Neural progenitor cell (in vitro differentiated cells): ENCODE data around the gene TSPAN2.

Experiments used
- CTCF ChIP-seq: fragments of 200-600 bp; sonication (generic); IDR thresholded peaks from 2 replicates; pipeline ENCODE4 v1.5.1; 2017; ENCODE audit warnings: antibody characterized with exemption, mild to moderate bottlenecking
- EZH2 ChIP-seq: fragments of 200-600 bp; sonication (generic); IDR thresholded peaks from 2 replicates; pipeline ENCODE4 v1.6.1; 2017; ENCODE audit warnings: antibody characterized with exemption, mild to moderate bottlenecking, moderate library complexity
- EZH2phosphoT487 ChIP-seq: fragments of 200-600 bp; sonication (generic); IDR thresholded peaks from 2 replicates; pipeline ENCODE4 v1.6.1; 2017; ENCODE audit warnings: antibody characterized with exemption

DNA sequence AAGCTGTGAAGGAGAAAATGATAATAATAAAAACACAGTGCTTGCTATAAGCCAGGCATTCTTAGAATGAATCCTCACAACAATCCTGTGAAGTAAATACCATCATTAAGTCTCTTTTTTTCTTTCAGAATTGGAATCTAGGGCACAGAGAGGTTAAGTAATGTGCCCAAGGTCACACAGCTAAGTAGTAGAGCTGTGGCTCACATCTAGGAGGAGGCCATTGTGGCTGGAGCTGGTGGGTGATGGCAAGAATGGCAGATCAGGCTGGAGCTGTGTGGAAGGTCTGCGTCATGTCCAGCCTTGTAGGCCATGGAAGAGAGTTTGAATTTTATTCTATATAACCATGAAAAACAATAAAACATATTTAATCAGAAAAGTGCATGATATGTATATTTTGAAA, 38.2 kb upstream of the TSPAN2 start:
- TF ChIP-seq CTCF (no peak), EZH2 (no peak), EZH2phosphoT487 (no peak)
